Suprapubic skin (tissue), 3 donors: ENCODE data around the gene MKLN1.

Source experiments
- CTCF ChIP-seq, 2 donors: fragments of 200-600 bp in 1 of 2; fragments of 450-650 bp in 1 of 2; sonication (generic) in 1 of 2; IDR thresholded peaks; one replicate each; pipeline ENCODE4 v1.5.1; 2016 to 2019; ENCODE audit warnings: antibody characterized with exemption in 2 of 2, mild to moderate bottlenecking in 1 of 2, moderate library complexity in 1 of 2
- EP300 ChIP-seq: sonication (generic); formaldehyde crosslinking; IDR thresholded peaks from one replicate; pipeline ENCODE4 v1.6.1; 2017; ENCODE audit warnings: antibody characterized with exemption
- POLR2A ChIP-seq, 2 donors: fragments of 450-650 bp; IDR thresholded peaks; one replicate each; pipeline ENCODE4 v1.6.1; 2017; ENCODE audit warnings: antibody characterized with exemption in 2 of 2, mild to moderate bottlenecking in 2 of 2, moderate library complexity in 2 of 2

- TF ChIP-seq CTCF (IDR thresholded peaks at IDR 0.05): no peak
- no peak for TF ChIP-seq POLR2A (IDR thresholded peaks at IDR 0.05)
- no peak for TF ChIP-seq EP300
These were observed 208.7 kb downstream of the MKLN1 start for GRCh38 chr7:131536361-131536849.
